Osteocyte (in vitro differentiated cells): ENCODE measurements around the gene ALDH3B2. TPM values are rescaled to one million over a fixed set of nuclear protein-coding genes. Genes with fewer than 3 reads are reported as not detected.

ENCODE experiments used
- DNase-seq: peaks from one replicate; pipeline ENCODE4 v3.0.0; 2021; ENCODE audit warnings: mixed read lengths; ENCODE audit not compliant: unreplicated experiment; ENCODE audit errors: extremely low spot score
- H3K27ac Mint-ChIP-seq: one replicate; pipeline ENCODE4 v1.8.0; 2021; ENCODE audit warnings: mild to moderate bottlenecking, mixed read lengths; ENCODE audit not compliant: unreplicated experiment
- H3K27me3 Mint-ChIP-seq: one replicate; pipeline ENCODE4 v1.8.0; 2021; ENCODE audit warnings: mixed read lengths; ENCODE audit not compliant: unreplicated experiment
- H3K36me3 Mint-ChIP-seq: one replicate; pipeline ENCODE4 v1.8.0; 2021; ENCODE audit warnings: mixed read lengths; ENCODE audit not compliant: unreplicated experiment
- H3K4me1 Mint-ChIP-seq: one replicate; pipeline ENCODE4 v1.8.0; 2021; ENCODE audit warnings: mixed read lengths; ENCODE audit not compliant: unreplicated experiment
- H3K4me3 Mint-ChIP-seq: one replicate; pipeline ENCODE4 v1.8.0; 2021; ENCODE audit warnings: mild to moderate bottlenecking, moderate library complexity, mixed read lengths; ENCODE audit not compliant: unreplicated experiment
- H3K9me3 Mint-ChIP-seq: one replicate; pipeline ENCODE4 v1.8.0; 2021; ENCODE audit warnings: mixed read lengths; ENCODE audit not compliant: unreplicated experiment
- total RNA-seq: library from RNA; stranded (reverse); gene quantifications from 2 replicates; pipeline ENCODE4 v1.2.1, GENCODE V29; 2021
- TF ChIP-seq, protein P1 (sequence below): fragments of 200-600 bp; sonication (generic); IDR thresholded peaks from 2 replicates; pipeline ENCODE4 v1.5.0; 2021; ENCODE audit warnings: antibody characterized with exemption, mild to moderate bottlenecking, moderate library complexity

The ALDH3B2 gene
- total RNA-seq, 1 donor from 2014 or later: not detected

DNA sequence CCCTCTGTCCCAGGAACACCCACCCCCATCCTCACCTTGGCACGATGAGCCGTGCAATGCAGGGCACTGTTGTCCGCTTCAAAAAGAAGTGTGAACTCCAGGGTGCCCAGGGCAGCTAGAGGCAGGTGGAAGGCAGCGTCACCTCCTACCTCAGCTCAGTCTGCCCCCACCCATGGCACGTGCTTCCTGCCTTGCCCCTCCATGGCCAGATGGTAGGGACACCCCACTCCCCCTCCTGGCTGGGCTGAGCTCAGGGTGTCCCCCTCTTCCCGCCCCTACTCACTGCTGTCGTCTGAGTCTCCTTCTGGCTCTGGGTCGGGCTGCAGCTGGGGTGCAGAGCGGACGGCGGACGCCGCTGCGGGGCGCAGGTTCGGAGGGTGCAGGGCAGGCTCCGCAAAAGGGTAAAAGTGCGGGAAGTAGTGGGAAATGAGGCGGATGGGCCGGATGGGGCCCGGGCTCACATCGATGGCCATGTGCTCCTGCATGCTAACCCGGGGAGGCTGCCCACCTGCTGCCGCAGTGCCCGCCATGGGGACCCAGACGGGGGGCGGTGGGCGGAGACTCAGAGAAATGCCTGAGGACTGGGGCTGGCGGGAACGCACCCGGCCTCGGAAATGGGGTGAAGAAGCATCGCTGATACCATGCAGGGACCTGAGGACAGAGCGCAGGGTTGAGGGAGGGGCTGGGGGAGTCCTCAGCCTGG is 58.5 kb downstream of the ALDH3B2 start:
- no peak overlapping the region for H3K27ac Mint-ChIP-seq
- H3K36me3 Mint-ChIP-seq: peaks cover 11% of the 10 kb centered on the region
- peaks cover 11% of the 10 kb centered on the region for H3K4me1 Mint-ChIP-seq

DNA sequence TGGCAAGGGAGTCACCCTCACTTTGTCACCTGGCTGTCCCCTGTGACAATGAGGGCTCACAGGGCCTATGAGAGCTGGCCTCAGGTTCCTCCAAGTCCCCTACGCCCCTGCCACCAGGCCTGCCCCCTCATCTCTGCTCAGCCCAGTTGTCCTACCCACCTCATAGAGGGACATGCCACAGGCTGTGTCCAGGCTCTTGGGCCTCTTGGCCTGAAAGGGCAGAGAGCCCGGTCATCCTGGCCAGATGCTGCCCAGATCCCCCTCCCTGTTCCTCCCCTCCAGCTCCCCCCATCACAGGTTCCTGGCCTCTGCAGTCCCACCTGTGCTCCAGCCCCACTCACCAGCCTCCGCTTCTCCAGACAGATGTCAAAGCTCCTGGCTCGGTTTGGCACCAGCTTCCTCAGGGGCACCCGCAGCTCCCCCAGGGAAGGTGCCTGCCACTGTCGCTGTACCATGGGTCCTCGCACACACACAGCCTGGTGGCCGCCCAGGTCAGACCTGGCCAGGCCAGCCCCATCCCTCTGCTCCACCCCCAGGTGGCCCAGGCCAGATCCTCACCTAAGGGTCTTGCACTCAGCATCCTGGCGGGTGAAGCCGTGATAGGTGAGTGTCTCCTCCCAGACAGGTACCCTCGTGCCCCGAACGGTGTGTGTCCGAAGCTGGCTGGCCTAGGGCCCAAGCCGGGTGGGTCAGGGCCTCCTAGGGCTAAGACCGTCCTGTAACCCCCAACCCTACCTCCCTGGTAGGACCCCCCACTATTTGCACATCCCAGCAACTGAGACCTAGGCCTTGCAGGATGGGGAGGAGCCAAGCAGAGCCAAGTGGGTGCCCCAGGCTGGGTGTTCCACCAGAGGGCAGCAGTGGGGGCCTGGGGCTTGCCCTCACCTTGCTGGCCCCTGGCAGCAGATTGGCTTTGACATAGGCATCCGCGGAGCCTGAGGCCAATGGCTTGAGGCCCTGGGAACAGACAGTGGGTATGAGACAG is 59.4 kb downstream of the ALDH3B2 start:
- Mint-ChIP-seq H3K27ac (no peak overlapping the region), H3K9me3 (no peaks in the 10 kb centered on the region), H3K36me3 (peaks cover 11% of the 10 kb centered on the region)

More for the DNA sequence above, 58.5 kb downstream of the ALDH3B2 start:
- no peak for DNase-seq
- H3K9me3 Mint-ChIP-seq: no peaks in the 10 kb centered on the region
- no peaks in the 10 kb centered on the region for H3K27me3 Mint-ChIP-seq
- TF ChIP-seq, protein P1, sequence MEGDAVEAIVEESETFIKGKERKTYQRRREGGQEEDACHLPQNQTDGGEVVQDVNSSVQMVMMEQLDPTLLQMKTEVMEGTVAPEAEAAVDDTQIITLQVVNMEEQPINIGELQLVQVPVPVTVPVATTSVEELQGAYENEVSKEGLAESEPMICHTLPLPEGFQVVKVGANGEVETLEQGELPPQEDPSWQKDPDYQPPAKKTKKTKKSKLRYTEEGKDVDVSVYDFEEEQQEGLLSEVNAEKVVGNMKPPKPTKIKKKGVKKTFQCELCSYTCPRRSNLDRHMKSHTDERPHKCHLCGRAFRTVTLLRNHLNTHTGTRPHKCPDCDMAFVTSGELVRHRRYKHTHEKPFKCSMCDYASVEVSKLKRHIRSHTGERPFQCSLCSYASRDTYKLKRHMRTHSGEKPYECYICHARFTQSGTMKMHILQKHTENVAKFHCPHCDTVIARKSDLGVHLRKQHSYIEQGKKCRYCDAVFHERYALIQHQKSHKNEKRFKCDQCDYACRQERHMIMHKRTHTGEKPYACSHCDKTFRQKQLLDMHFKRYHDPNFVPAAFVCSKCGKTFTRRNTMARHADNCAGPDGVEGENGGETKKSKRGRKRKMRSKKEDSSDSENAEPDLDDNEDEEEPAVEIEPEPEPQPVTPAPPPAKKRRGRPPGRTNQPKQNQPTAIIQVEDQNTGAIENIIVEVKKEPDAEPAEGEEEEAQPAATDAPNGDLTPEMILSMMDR: no peak
- no peak overlapping the region for H3K4me3 Mint-ChIP-seq

DNA sequence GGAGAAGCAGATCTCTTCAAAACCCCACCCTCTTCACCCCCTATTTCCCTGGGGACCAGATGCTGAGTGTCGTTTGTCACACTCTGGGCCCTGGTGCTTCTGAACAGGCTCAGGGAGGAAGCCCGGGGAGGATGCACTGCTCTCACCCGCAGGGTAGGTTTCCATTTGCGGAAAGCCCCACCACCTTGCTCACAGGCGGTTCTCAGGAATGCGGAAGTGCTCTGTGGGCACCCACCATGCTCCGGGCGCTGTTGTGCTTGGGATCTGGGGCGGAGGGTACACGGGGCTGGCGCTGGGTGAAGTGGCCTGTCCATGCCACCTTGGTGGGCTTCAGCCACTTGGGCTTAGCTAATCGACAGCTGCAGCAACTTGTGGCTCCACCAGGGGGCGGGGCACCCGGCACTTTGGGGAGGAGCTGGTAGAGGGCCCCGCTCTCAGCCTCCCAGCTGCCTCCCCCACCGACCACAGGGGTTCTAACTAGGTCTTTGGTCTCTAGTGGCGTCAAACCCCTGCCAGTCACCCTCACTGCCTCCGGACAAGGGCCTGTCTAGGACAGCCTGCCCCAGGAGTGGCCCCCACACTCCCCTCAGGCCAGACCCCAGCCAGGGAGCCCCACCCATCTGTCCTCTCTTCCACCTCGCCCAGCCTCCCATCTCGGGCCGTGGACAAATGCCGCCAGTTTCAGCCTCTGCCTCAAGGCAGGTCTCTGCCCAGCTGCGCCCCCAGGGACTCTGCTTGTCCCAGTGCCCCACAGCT is 60.3 kb downstream of the ALDH3B2 start:
- H3K4me1 Mint-ChIP-seq: peaks cover 4% of the 10 kb centered on the region
- H3K36me3 Mint-ChIP-seq: peaks cover 11% of the 10 kb centered on the region
- H3K9me3 Mint-ChIP-seq: no peaks in the 10 kb centered on the region
- no peak overlapping the region for H3K27ac Mint-ChIP-seq
- H3K27me3 Mint-ChIP-seq: no peaks in the 10 kb centered on the region
- no peak overlapping the region for H3K4me3 Mint-ChIP-seq
- TF ChIP-seq, protein P1: peak; percentile 69
- DNase-seq: peak; percentile 87

More for the DNA sequence above, 59.4 kb downstream of the ALDH3B2 start:
- TF ChIP-seq, protein P1: peak; percentile 43
- DNase-seq: no peak
- no peak overlapping the region for H3K4me3 Mint-ChIP-seq
- no peaks in the 10 kb centered on the region for H3K27me3 Mint-ChIP-seq
- H3K4me1 Mint-ChIP-seq: peaks cover 7% of the 10 kb centered on the region

GRCh38 chr11:67613313-67613959 is 61.0 kb downstream of the ALDH3B2 start:
- Mint-ChIP-seq H3K27ac (no peak overlapping the region), H3K4me1 (peaks cover 4% of the 10 kb centered on the region), H3K9me3 (no peaks in the 10 kb centered on the region), H3K4me3 (no peak overlapping the region), H3K36me3 (peaks cover 11% of the 10 kb centered on the region), H3K27me3 (no peaks in the 10 kb centered on the region)
- TF ChIP-seq, protein P1: no peak
- no peak for DNase-seq
